COLO668 (cell line): Measurements from ENCODE around the gene TNFSF18.

Experiments used
- DNase-seq: peaks from one replicate; lab custom pipeline; 2025; ENCODE audit not compliant: unreplicated experiment; lab: John Stamatoyannopoulos, UW

The TNFSF18 gene

GRCh38 chr1:173039626-173040025 is 11.1 kb downstream of the TNFSF18 start:
- DNase-seq, result no peak

DNA sequence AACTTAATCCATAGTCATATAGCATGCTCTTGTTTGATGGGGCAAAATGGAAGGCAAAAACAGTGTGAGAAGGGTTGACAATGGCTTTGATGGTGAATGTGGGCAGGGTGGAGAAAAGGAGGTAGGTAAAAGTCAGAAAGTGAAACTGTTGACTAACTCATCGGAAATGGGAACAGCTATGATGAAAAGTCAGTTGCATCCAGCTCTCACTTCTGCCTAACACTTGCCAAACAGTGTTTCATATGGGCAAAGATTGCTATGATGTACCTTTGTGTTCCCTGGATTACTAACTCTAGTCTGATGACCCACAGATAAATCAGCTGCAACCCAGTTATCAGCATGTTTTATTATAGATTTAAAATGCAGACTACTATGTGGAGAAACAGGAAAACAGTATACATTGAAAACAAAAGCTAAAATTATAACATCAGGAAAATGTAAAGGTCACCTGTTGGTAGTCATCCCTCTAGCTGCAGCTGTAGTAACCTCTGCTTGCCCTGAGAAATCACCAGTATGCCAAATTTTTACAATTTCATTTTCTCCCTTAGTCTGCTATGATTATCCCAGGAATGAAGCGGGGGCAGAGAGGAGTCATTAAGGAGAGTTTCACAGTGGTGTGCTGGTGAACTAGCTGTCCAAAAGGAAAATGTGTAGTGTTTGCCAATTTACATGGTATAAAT is 11.7 kb downstream of the TNFSF18 start:
- no peak for DNase-seq

- peak; percentile 43 for DNase-seq
These were observed 26.2 kb downstream of the TNFSF18 start for GRCh38 chr1:173024543-173024942.

DNA sequence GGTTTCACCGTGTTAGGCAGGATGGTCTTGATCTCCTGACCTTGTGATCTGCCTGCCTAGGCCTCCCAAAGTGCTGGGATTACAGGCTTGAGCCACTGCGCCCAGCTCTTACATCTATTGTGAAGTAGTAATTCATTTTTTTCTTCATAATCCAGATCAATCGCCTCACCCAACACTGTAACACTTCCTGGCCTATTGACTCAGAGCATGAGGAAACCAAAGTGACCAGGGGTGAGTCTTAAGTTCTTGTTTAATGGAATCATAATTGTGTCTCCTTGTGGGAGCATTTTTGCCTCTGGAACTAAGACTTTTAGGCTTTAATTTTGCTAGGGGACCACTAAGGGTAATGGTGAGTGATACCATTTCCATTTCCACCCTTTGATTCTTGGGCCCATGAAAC is 27.4 kb downstream of the TNFSF18 start:
- DNase-seq, result no peak

DNA sequence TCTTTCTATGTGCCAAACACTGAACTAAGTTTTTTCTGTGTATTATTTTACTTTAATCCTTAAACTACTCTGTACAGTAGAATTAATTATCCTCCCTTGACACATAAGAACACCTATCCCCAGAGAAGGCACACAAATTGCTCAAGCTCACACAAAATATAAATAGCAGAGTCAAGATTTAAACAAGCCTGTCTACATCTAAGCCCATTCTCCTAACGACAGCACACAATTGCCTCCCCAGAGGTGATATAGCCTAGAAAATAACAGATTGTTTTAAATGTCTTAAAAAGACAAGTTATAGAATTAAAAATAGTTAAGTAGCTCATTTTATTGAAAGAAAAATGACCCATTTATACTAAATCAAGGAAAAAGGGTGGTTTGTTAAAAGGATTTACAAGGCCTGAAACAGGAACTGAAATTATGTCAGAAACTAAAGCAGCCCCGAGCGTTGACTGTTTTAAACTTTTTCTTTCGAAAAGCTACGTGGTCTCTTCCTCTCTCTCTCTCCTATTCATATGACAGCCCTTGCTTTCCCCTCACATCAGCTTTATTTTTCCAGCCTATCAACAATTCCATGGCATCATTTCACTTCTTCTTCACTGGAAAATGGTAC is 30.5 kb downstream of the TNFSF18 start:
- no peak for DNase-seq

- DNase-seq, result no peak
These were observed 32.9 kb downstream of the TNFSF18 start for GRCh38 chr1:173017792-173018191.

GRCh38 chr1:173016419-173016818 is 34.3 kb downstream of the TNFSF18 start:
- no peak for DNase-seq

- no peak for DNase-seq
These were observed 35.1 kb downstream of the TNFSF18 start for GRCh38 chr1:173015629-173016028.

GRCh38 chr1:173014160-173014559 is 36.6 kb downstream of the TNFSF18 start:
- no peak for DNase-seq

DNA sequence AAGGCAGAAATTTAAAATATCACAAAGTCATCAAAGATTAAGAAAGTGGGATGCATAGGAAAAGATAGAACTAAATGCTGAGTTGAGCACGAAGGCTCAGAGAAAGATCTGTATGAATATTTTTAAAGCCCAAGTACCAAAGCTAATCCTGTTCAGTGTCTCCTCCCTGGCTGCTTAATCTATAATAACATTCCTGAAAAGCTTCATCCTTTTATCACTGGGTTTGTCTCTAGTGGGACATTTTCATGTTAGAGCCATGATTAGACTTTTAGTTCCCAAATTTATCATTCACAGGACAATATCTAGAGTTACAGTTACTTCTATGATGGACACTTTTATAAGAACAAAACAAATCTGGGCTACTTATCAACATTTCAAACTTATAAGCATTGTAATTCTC is 38.6 kb downstream of the TNFSF18 start:
- DNase-seq, result no peak

- no peak for DNase-seq
These were observed 41.1 kb downstream of the TNFSF18 start for GRCh38 chr1:173009597-173009996.

GRCh38 chr1:173005196-173005864 is 45.4 kb downstream of the TNFSF18 start:
- no peak for DNase-seq

DNA sequence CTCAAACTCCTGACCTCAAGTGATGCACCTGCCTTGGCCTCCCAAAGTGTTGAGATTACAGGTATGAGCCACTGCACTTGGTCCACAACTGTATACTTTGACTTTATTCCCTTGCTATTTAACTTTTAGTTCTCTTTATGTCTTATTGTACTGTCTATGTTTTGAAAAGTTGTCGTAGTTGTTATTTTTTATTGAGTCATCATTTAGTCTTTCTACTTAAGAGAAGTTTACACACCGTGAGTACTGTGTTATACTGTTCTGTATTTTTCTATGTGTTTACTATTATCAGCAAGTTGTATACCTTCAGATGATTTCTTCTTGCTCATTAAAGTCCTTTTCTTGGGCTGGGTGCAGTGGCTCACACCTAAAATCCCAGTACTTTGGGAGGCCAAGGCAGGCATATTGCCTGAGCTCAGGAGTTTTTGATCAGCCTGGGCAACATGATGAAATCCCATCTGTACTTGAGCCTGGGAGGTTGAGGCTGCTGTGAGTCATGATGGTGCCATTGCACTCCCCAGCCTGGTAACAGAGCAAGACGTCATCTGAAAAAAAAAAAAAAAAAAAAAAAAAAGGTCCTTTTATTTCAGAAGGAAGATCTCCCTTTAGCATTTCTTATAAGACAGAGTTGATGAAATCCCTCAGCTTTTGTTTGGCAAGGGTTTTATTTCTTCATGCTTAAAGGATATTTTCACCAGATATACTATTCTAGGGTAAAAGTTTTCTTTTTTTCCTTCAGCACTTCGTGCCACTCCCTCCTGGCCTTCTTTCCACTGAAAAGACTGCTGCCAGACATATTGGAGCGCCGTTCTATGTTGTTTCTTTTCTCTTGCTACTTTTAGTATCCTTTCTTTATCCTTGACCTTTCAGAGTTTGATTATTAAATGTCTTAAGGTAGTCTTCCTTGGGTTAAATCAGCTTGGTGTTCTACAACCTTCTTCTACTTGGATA is 47.6 kb downstream of the TNFSF18 start:
- no peak for DNase-seq

DNA sequence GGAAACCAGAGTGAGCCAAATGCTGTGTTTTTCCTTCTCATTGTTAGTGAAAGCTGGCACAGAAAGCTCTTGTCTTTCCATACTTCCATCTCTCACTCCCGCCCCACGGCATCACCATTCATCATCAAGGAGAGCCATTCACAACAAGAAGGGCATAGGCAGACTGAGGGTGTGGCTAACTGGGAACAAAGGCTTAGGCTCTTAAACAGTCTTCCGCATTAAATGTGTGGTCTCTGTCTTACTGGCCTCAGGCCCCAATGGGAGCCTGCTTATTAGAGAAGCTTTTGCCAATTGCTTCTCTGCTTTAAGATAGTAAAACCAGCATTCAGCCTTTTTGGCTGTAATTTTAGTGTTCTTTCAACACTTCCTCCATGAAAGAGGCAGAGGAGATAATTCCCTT is 51.4 kb downstream of the TNFSF18 start:
- no peak for DNase-seq

DNA sequence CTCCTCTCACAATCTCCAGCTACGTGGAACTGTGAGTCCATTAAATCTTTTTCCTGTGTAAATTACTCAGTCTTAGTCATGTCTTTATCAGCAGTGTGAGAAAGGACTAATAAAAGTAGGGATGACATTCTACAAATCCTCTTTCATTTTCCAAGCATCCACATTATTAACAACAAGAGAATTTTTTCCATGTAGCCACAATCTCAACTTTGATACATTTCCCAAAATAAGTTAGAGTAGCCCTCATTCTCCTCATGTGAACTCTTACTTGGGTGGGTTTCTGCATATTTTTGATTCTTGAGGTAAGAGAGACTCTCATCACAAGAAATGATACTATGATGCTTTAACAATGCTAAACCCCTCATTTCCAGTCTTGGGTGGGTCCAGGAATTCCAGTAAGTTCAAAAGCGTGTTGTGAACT is 52.8 kb downstream of the TNFSF18 start:
- DNase-seq, result no peak

GRCh38 chr1:172993640-172994039 is 57.1 kb downstream of the TNFSF18 start:
- no peak for DNase-seq

DNA sequence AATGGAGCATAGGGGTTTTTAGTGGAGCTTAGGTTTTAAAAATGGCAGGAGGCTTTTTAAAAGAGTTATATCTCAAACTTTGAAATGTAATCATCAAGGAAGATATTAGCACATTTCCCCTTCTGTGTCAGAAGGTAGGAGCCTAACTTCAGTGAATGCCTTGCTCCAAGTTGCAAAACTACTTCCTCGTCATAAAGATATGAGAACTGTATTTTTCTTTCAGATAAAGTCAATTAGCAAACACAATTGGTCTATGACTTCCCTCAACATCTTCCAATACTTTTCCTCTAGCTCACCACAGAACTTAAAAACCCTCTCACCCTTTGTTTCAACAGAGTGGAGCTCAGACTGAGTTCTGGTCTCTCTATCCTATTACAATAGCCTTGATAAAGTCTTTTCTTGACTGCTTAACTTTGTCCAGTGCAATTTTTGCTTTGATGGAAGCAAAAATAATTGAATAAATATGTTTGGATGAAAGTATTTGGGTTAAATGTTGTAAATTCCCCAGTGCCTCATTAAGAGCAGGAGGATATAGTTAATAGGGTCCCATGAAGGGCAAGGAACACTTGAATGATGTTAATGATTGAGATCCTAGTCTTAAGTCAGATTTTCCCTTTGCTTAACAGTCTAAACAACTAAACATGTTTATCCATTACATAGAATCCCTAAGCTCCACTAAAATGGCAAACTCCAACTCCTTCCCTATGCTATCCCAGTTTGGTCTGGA is 58.9 kb downstream of the TNFSF18 start:
- no peak for DNase-seq

- DNase-seq, result no peak
These were observed 60.0 kb downstream of the TNFSF18 start for GRCh38 chr1:172990598-172991215.
